DMS79 (cell line): ENCODE measurements around the gene PHC3.

ENCODE experiments used
- DNase-seq: peaks from one replicate; lab custom pipeline; 2025; lab: John Stamatoyannopoulos, UW

The PHC3 gene

GRCh38 chr3:170043506-170043905 is 138.0 kb downstream of the PHC3 start:
- DNase-seq, result no peak

DNA sequence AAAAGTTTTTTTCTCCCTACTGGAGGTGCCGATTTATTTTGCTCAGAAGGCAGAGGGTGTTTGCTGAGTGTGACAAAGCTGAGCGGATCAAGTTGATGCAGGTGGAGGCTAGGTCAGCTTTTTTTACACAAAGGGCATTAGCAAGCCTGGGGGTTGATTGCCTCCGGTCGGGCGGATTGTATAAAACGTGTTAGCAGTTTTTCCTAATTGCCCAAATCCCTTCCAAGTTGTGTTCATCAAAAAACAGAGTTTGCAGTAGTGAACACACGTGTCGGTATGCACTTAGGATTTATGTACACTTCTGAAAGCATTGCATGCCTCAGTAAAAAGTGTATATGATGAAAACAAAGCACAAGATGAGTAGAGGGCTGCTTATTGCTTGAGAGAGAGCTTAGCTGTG is 141.1 kb downstream of the PHC3 start:
- peak; percentile 8 for DNase-seq

DNA sequence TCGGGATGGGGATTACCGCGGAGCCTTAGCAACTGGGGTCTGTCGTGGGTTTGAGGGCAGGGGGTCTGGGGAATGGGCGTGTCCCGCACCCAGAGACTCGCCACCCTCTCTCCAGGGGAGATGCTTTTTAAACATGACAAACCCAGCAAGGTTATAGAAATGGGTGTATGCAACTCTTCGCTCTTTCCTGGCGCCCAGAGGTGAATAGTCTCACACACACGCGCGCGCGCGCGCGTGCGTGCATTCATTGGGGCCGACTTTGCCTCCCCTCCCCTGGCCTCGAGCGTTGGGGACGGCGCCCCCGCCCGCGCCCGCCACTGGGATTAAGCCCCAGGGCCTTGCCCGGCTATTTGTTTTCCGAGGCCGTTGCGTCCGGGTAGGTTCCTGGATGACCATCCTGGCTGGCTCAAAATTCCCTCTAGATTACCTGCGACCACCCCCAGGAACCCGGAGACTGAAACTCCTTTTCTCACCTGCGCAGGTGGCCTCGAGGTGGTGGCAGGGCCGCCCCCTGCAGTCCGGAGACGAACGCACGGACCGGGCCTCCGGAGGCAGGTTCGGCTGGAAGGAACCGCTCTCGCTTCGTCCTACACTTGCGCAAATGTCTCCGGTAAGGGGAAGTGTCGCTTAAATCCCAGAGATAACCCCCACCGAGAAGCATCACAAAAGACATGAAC is 143.0 kb downstream of the PHC3 start:
- DNase-seq, result peak; percentile 40
